Mammary epithelial cell (primary cell): ENCODE measurements around the gene HSPB1.

ENCODE experiments used
- EZH2 ChIP-seq: IDR thresholded peaks from 2 replicates; pipeline ENCODE4 v1.6.1; 2012; ENCODE audit warnings: low read length, inconsistent platforms, borderline replicate concordance
- TF ChIP-seq, protein P1 (sequence below), 2 donors: IDR thresholded peaks in 1 of 2; conservative IDR thresholded peaks in 1 of 2; 2 replicates each; pipeline ENCODE4 v1.5.1; 2011 to 2012; ENCODE audit warnings: inconsistent platforms in 2 of 2, low read length in 2 of 2, mild to moderate bottlenecking in 2 of 2, control low read depth in 1 of 2, low read depth in 1 of 2; ENCODE audit not compliant: insufficient read depth in 1 of 2; ENCODE audit errors: extremely low read depth in 1 of 2

DNA sequence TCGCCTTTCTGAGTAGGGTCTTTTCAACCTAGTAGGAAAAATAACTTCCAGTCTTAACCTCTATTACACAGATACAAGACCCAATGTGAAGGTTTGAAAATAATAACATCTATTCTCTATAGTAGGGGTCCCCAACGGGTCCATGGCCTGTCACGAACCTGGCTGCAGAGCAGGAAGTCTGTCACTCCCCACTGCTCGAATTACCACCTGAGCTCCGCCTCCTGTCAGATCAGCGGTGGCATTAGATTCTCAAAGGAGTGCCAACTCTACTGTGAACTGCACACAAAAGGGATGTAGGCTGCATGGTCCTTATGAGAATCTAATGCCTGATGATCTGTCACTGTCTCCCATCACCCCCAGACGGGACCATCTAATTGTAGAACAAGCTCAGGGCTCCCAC is 48.9 kb downstream of the HSPB1 start:
- TF ChIP-seq, protein P1, sequence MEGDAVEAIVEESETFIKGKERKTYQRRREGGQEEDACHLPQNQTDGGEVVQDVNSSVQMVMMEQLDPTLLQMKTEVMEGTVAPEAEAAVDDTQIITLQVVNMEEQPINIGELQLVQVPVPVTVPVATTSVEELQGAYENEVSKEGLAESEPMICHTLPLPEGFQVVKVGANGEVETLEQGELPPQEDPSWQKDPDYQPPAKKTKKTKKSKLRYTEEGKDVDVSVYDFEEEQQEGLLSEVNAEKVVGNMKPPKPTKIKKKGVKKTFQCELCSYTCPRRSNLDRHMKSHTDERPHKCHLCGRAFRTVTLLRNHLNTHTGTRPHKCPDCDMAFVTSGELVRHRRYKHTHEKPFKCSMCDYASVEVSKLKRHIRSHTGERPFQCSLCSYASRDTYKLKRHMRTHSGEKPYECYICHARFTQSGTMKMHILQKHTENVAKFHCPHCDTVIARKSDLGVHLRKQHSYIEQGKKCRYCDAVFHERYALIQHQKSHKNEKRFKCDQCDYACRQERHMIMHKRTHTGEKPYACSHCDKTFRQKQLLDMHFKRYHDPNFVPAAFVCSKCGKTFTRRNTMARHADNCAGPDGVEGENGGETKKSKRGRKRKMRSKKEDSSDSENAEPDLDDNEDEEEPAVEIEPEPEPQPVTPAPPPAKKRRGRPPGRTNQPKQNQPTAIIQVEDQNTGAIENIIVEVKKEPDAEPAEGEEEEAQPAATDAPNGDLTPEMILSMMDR (conservative IDR thresholded peaks at IDR 0.05 in 1 of 2, IDR thresholded peaks at IDR 0.05 in 1 of 2; ENCODE audit: extremely low read depth in 1 of 2, insufficient read depth in 1 of 2, low read depth in 1 of 2, low read length in 2 of 2) = no peak
- TF ChIP-seq EZH2 = no peak
